ELF-1 (cell line): Measurements from ENCODE around the gene RALGDS.
"Not testable (repeated sequence)": the region's sequence is repeated elsewhere in the genome, so short reads cannot be mapped to it uniquely, and the experiment has no call there.

Source experiments
- DNase-seq: peaks from one replicate; pipeline ENCODE4 v3.0.0-alpha.2; 2016; ENCODE audit warnings: low read depth, low spot score

Gene RALGDS

DNA sequence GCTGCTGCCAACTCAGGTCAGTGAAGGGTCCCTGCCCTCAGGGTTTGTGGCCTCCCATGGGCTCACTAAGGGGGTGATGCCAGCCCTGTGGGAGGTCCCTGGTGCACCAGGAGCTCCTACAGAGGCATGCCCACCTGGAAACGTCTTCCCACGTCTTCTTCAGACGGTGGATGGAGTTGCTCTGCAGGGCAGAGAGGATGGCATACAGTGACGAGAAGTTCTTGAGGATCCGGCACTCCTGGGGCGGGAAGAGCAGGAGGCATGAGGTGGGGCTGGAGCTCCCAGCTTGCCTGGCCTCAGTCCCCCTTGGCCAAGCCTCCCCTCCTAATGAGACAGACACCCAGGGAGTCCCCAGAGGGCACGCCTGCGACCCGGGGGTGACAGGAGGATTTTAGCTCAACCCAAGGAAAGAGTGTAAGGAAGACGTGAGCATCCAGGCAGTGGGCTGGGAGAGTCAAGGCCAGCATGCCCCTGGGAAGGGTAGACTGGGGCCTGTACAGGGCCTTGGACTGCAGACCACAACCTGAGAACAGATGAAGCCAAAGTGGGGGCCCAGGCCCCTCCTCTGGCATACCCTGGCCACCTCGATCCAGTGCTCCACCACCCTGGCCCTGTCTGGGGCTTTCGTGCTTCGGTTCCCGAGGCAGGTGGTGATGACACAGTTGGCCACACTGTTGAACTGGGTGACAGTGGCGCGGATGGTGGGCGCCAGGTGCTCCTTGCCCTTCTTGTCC lies 14.4 kb downstream of the RALGDS start:
- no peak for DNase-seq

DNA sequence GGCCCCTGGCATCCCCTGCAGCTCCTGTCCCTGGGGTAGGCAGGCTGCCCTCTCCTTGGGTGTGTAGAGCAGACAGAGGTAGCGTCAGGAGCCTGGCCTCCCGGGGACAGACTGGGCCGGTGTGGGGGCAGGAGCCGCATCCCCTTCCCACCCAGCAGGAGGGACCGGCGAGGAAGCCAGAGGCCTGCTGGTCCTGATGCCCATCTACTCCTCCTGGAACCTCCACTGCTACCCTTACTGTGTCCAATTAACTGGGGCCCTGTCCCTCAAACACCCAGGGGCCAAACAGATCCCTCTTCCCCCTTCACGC lies 15.6 kb downstream of the RALGDS start:
- no peak for DNase-seq

DNA sequence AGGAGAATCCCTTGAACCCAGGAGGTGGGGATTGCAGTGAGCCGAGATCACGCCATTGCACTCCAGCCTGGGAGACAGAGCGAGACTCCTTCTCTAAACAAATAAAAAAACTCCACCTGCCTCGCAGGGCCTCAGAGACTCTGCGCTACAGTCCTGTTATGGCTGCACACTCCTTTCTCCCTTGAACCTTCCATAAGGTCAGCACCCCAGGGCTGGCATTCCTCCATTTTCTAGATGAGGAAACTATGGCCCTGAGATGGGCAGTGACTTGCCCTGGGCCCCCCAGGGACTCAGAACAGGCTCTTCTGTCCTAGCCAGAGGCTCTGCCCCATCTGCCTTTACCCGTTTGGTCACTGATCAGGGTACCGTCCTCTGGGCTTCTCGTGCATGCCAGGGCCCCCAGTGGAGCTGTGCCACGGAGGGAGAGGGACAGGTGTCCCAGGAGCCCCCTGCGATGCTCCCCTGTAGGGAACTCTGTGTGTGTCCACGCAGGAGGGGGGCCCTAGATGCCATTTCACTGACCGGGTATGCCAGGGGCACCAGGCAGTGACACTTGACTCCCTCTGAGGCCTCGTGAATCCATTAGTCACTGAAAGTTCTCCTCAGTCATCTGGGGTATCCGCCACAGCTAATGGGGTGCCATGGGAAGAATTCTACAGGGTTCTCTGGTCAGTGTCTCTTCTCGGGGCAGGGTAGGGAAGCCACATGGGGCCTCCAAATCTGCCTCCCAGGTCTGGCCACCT lies 16.2 kb downstream of the RALGDS start:
- no peak for DNase-seq

DNA sequence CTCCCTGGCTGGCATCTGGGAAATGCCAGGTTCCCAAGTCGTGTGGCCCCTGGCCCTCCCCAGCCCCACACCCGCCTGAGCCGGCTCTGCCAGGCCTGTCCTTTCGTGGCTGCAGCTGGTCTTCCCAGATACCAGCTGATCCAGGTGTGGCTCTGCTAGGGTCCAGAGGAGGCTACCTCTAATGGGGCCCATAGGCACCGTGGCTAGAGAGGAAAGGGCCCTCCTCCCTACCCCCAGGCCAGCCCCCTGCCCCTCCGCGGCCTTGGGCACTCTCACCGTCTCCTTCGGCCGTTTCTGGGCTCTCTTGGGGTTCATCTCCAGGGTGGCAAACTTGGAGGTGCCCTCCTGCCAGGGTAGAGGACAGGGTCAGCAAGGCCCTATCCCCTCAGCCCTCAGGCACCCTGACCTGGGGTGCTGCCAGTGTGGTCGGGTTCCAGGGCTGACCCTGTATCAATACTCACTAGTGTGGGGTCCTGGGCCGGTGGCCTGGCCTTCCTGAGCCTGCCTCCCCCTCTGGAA lies 17.0 kb downstream of the RALGDS start:
- DNase-seq: no peak

GRCh38 chr9:133103183-133103986 lies 17.7 kb downstream of the RALGDS start:
- peak; percentile 69 for DNase-seq

GRCh38 chr9:133102190-133103021 lies 18.6 kb downstream of the RALGDS start:
- no peak for DNase-seq

DNA sequence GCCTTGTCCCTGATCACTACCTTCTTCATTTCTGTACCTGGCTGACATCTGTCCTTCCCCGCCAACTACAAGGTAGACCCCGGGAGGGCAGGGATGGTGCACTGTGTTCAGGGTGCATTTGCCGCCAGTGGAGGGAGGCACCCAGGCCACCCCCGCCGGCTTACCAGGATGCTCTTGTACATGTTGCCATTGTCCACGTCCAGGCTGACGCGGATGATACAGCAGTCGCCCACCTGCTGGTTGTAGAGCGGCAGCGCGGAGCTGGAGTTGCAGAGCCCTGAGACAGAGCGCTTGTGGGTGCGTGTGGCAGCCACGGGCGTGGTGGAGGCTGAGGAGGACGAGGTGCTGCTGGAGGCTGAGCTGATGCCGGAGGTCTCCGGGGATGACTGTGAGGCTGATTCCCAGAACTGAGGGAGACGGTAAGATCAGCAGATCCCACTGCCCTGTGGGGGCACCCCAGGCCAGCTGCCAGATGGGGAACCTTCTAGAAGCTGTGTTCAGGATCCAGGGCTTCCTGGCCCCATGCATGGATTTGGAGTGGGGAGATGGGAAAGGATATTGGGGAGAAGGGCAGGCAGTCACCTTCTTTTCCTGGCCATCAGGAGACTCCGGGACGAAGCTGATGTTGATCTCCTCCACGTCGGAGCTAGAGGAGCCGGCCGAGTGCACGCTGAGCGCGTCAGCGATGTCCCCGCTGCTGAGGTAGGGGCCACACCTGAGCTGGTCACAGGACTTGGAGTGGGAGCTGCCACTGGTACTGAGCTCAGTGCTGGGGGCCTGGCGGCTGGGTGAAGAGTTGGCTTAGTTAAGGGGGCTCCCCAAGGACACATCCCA lies 19.5 kb downstream of the RALGDS start:
- no peak for DNase-seq

GRCh38 chr9:133100506-133101355 lies 20.3 kb downstream of the RALGDS start:
- no peak for DNase-seq

GRCh38 chr9:133099726-133100505 lies 21.1 kb downstream of the RALGDS start:
- no peak for DNase-seq

- DNase-seq: no peak
Observed at GRCh38 chr9:133098871-133099270, 22.2 kb downstream of the RALGDS start.

DNA sequence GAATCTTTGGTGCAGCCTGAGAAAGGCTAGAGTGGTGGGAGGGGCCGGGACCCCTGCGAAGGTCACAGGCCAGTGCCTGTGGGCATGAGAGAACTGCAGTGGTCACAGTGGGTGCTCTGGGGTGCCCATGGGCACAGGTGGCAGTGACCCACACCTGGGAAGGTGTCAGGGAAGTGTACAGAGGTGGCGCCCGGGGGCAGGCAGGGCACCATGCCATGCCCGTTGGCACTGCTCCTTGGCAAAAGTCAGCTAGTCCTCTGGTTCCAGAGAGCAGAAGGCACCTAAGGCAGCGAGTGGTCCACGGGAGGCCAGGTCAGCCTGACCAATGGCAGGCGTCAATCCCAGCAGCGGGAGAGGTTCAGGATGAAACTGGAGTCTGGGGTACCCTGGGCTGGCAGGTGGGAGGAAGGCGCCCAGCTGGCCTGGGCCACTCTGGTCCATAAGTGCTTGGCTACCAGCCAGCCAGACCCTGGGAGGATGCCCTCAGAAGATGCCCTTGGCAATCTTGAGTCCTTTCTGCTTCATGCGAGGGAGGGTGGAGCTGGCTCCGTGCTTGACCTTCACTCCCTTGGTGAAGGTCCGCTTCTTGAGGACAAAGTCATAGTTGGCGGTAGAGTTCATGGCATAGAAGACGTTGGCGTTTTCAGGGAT lies 22.8 kb downstream of the RALGDS start:
- no peak for DNase-seq

DNA sequence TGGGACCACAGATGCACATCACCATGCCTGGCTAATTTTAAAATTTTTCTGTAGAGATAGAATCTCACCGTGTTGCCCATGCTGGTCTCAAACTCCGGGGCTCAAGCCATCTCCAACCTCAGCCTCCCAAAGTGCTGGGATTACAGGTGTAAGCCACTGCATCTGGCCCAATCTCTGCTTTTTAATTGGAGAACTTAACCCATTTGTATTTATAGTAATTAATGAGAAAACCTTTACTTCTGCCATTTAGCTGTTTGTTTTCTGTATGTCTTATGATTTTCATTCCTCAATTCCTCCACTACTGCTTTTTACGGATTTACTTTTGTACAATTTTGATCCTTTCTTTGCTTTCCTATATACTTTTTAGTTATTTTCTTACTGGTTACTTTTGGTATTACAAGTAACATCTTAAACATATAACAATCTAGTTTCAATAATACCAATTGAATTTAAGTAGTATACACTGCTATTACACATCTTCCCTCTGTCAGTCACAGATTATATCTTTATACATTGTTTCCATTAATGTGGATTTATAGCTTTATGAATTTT lies 26.1 kb downstream of the RALGDS start:
- no peak for DNase-seq

- DNase-seq: not testable (repeated sequence)
Observed at GRCh38 chr9:133094351-133094750, 26.7 kb downstream of the RALGDS start.

DNA sequence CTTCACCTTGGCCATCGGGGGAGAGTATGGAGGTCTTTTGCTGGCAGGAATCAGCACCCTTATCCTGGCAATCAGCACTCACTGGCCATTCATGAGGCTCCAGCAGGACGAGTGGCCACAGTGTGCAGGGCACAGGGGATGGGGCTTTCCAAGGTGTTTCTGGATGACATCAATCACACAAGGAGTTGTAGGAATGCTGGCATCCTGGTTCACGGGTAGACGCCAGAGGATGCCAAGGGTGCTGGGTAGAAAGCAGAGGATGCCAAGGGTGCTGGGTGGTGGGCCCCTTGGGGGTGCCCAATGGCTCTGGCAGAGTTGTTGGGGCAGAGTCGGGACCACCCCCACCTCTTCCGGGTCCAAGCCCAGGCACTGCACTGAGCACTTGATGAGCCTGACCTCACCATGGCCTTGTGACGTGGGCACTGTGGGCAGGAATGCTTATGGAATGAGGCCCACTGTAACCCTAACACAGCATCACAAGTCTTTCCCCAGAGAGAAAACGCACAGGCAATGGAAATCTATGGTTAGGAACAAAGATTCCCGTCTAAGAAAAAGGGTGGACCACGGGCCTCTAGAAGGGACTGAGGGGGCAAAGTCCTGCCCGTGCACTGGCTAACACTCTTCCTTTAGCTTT lies 30.2 kb downstream of the RALGDS start:
- DNase-seq: no peak

DNA sequence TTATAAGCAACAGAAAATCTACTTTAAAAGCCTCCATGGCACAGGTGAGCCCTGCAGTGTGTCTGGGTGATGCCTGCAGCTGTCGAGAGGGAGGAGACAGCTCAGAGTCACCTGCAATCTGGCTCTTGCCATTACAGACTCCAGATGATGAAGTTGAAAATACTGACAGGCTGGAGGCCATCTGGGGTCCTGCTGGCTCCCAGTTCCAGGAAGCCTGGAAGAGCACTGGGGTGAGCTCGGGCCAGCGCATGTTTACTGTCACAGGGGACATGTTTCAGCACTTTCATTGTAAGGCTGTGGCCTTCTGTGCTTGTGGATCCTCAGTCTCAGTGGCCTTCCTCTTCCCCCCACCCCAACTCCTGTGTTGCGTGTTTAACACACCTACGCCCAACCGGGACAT lies 30.9 kb downstream of the RALGDS start:
- no peak for DNase-seq

GRCh38 chr9:133089271-133089671 lies 31.8 kb downstream of the RALGDS start:
- DNase-seq: no peak

DNA sequence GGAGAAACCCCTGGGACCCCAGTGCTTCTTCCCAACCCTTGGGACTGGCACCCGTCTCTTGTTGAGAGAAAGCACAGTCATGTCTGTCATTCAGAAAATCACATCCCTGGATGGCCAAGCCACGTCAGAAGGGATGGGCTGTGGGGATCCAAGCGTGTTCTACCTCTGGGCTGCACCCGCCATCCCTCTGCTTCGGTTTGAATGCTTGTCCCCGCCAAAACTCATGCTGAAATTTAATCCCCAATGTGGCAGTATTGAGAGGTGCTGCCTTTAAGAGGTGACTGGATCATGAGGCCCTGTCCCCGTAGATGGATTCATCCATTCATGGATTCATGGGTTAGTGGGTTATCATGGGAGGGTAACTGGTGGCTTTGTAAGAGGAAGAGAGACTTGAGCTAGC lies 32.3 kb downstream of the RALGDS start:
- no peak for DNase-seq
